ENCODE results near the gene ATRNL1.

ATRNL1 gene

GRCh38 chr10:115606741-115607140 lies 513.6 kb downstream of the ATRNL1 start:
- no peak for DNase-seq (ENCODE audit: low read depth, low spot score)

- no peak for DNase-seq (ENCODE audit: low read depth, low spot score)
Measured at GRCh38 chr10:115624448-115624847, 531.3 kb downstream of the ATRNL1 start.

GRCh38 chr10:115628616-115629015 lies 535.5 kb downstream of the ATRNL1 start:
- no peak for DNase-seq (ENCODE audit: low read depth, low spot score)

GRCh38 chr10:115638246-115638645 lies 545.1 kb downstream of the ATRNL1 start:
- DNase-seq (ENCODE audit: low read depth, low spot score) = no peak

GRCh38 chr10:115649217-115649616 lies 556.1 kb downstream of the ATRNL1 start:
- DNase-seq (ENCODE audit: low read depth, low spot score) = no peak

- no peak for DNase-seq (ENCODE audit: low read depth, low spot score)
Measured at GRCh38 chr10:115653473-115653872, 560.3 kb downstream of the ATRNL1 start.

GRCh38 chr10:115654961-115655360 lies 561.8 kb downstream of the ATRNL1 start:
- no peak for DNase-seq (ENCODE audit: low read depth, low spot score)

- DNase-seq (ENCODE audit: low read depth, low spot score) = no peak
Measured at GRCh38 chr10:115657161-115657860, 564.1 kb downstream of the ATRNL1 start.

- DNase-seq (ENCODE audit: low read depth, low spot score) = no peak
Measured at GRCh38 chr10:115659616-115660015, 566.5 kb downstream of the ATRNL1 start.

GRCh38 chr10:115660391-115660790 lies 567.2 kb downstream of the ATRNL1 start:
- DNase-seq (ENCODE audit: low read depth, low spot score) = no peak

GRCh38 chr10:115662422-115662821 lies 569.3 kb downstream of the ATRNL1 start:
- DNase-seq (ENCODE audit: low read depth, low spot score) = no peak

- no peak for DNase-seq (ENCODE audit: low read depth, low spot score)
Measured at GRCh38 chr10:115665549-115665948, 572.4 kb downstream of the ATRNL1 start.

GRCh38 chr10:115674496-115674895 lies 581.3 kb downstream of the ATRNL1 start:
- DNase-seq (ENCODE audit: low read depth, low spot score) = no peak

- no peak for DNase-seq (ENCODE audit: low read depth, low spot score)
Measured at GRCh38 chr10:115696747-115697146, 603.6 kb downstream of the ATRNL1 start.

- DNase-seq (ENCODE audit: low read depth, low spot score) = no peak
Measured at GRCh38 chr10:115706026-115706425, 612.9 kb downstream of the ATRNL1 start.

- no peak for DNase-seq (ENCODE audit: low read depth, low spot score)
Measured at GRCh38 chr10:115706488-115707076, 613.4 kb downstream of the ATRNL1 start.

GRCh38 chr10:115710136-115710535 lies 617.0 kb downstream of the ATRNL1 start:
- DNase-seq (ENCODE audit: low read depth, low spot score) = no peak

GRCh38 chr10:115711306-115711705 lies 618.1 kb downstream of the ATRNL1 start:
- DNase-seq (ENCODE audit: low read depth, low spot score) = no peak

- no peak for DNase-seq (ENCODE audit: low read depth, low spot score)
Measured at GRCh38 chr10:115720121-115720520, 627.0 kb downstream of the ATRNL1 start.

- no peak for DNase-seq (ENCODE audit: low read depth, low spot score)
Measured at GRCh38 chr10:115727129-115727528, 634.0 kb downstream of the ATRNL1 start.

- DNase-seq (ENCODE audit: low read depth, low spot score) = no peak
Measured at GRCh38 chr10:115744089-115744488, 650.9 kb downstream of the ATRNL1 start.

- no peak for DNase-seq (ENCODE audit: low read depth, low spot score)
Measured at GRCh38 chr10:115745943-115746342, 652.8 kb downstream of the ATRNL1 start.

GRCh38 chr10:115747811-115748210 lies 654.6 kb downstream of the ATRNL1 start:
- DNase-seq (ENCODE audit: low read depth, low spot score) = no peak

Measured in brain pericyte (primary cell).